Spleen (tissue), 11 donors: ENCODE data around the gene TSC22D4. TPM values are rescaled to one million over a fixed set of nuclear protein-coding genes. Genes with fewer than 3 reads are reported as not detected.

Experiments used
- DNase-seq: peaks from one replicate; pipeline ENCODE4 v3.0.0-alpha.2; 2020
- H3K27ac ChIP-seq, 8 donors: fragments of 200-600 bp; sonication (generic) in 7 of 8; 1 replicate in 4 of 8; 2 replicates in 4 of 8; pipeline versions ENCODE4 v1.5.0 to v1.8.0; 2016 to 2021; ENCODE audit warnings: inconsistent platforms in 4 of 8, mild to moderate bottlenecking in 4 of 8, moderate library complexity in 1 of 8
- H3K27me3 ChIP-seq, 7 donors: fragments of 200-600 bp; sonication (generic) in 6 of 7; replicated peaks in 1 of 7; 1 replicate in 4 of 7; 2 replicates in 3 of 7; pipeline versions ENCODE4 v1.5.0 to v1.8.0; 2016 to 2021; ENCODE audit warnings: inconsistent platforms in 3 of 7, mild to moderate bottlenecking in 1 of 7
- H3K36me3 ChIP-seq, 6 donors: fragments of 200-600 bp; sonication (generic) in 5 of 6; 1 replicate in 4 of 6; 2 replicates in 2 of 6; pipeline versions ENCODE4 v1.5.0 to v1.8.0; 2016 to 2021; ENCODE audit warnings: inconsistent platforms in 2 of 6
- H3K4me1 ChIP-seq, 6 donors: fragments of 200-600 bp; sonication (generic) in 5 of 6; 1 replicate in 3 of 6; 2 replicates in 3 of 6; pipeline versions ENCODE4 v1.5.0 to v1.8.0; 2016 to 2021; ENCODE audit warnings: inconsistent platforms in 3 of 6
- H3K4me3 ChIP-seq, 8 donors: fragments of 200-600 bp; sonication (generic) in 7 of 8; 1 replicate in 4 of 8; 2 replicates in 4 of 8; pipeline versions ENCODE4 v1.5.0 to v1.8.0; 2016 to 2021; ENCODE audit warnings: inconsistent platforms in 4 of 8, mild to moderate bottlenecking in 4 of 8, moderate library complexity in 2 of 8
- H3K9me3 ChIP-seq, 8 donors: fragments of 200-600 bp; sonication (generic) in 7 of 8; 1 replicate in 4 of 8; 2 replicates in 4 of 8; pipeline versions ENCODE4 v1.5.0 to v1.8.0; 2016 to 2021; ENCODE audit warnings: inconsistent platforms in 4 of 8
- POLR2A ChIP-seq, 3 donors: fragments of 450-650 bp; IDR thresholded peaks; one replicate each; pipeline ENCODE4 v1.5.1; 2017; ENCODE audit warnings: antibody characterized with exemption in 3 of 3, mild to moderate bottlenecking in 1 of 3
- POLR2AphosphoS5 ChIP-seq, 3 donors: sonication (generic); formaldehyde crosslinking; IDR thresholded peaks; one replicate each; pipeline ENCODE4 v1.5.1; 2017; ENCODE audit warnings: antibody characterized with exemption in 3 of 3
- WGBS, 5 donors: extraction: QIAGEN DNeasy Blood & Tissue Kit in 3 of 5; methylation state at CpG; one replicate each; pipeline versions ENCODE4 v1.1.5 to v1.1.7; 2013 to 2018; 5-methylcytosine and 5-hydroxymethylcytosine counted together
- intact Hi-C: fragments of 100-400 bp; cut with DNase I; formaldehyde crosslinking; loops from one replicate; pipeline ENCODE4 v1.15.0; 2023; ENCODE audit warnings: low total_unique reads
- polyA plus RNA-seq, 3 donors: library from polyadenylated mRNA; stranded (reverse); fragments of 200-250 nt; gene quantifications; one replicate each; pipeline ENCODE4 v1.2.1, GENCODE V29; 2013
- total RNA-seq, 7 donors: library from RNA; depleted of rRNA in 3 of 7; stranded (reverse); fragments of >200 nt in 3 of 7; fragmentation: NEBNext Ultra II Directional in 4 of 7; extraction: Animal tissue kit (Norgen Biotek cat#: 25700) in 4 of 7; gene quantifications; one replicate each; pipeline versions ENCODE4 v1.1.0 to v1.2.1, GENCODE V29; 2016 to 2021
- TF ChIP-seq, protein P1 (sequence below), 11 experiments: fragments of 200-600 bp in 7 of 11; fragments of 450-650 bp in 4 of 11; sonication (generic) in 4 of 11; IDR thresholded peaks in 8 of 11; conservative IDR thresholded peaks in 3 of 11; 1 replicate in 7 of 11; 2 replicates in 4 of 11; pipeline versions ENCODE4 v1.4.0 to v1.8.0; 2016 to 2021; ENCODE audit warnings: antibody characterized with exemption in 11 of 11, inconsistent platforms in 4 of 11, mild to moderate bottlenecking in 1 of 11
- donor health status: healthy with polysubstance abuse.
- donor health status: DM: no; HTN: no; CAD: no; lungs with moderate emphysema.
- donor health status: DM: no; HTN: no; CAD: no.
- donor health status: Bipolar disorder and iron deficiency.
- donor health status: healthy.
- donor health status: DM: no; HTN: no; CAD: no.
- donor health status: DM: yes; HTN: yes; CAD: no.

The TSC22D4 gene
- total and polyA plus RNA-seq, 10 donors, result 57.2 to 119 (median 94.8) TPM

GRCh38 chr7:100496509-100496908, 17.5 kb upstream of the TSC22D4 start:
- WGBS, 5 donors, result 77 to 88% (median 87%) methylated on average over 6 of the region's 6 CpGs
- no peak for DNase-seq
- Histone ChIP-seq H3K27ac (no peak overlapping the region), H3K27me3 (peaks cover 0 to 23% (median 0%) of the 10 kb centered on the region in 7 donors), H3K36me3 (no peaks in the 10 kb centered on the region), H3K4me3 (no peak overlapping the region), H3K4me1 (peaks cover 8 to 21% (median 14%) of the 10 kb centered on the region in 6 donors), H3K9me3 (no peaks in the 10 kb centered on the region)
- intact Hi-C loops, result no loop called here
- TF ChIP-seq POLR2A (IDR thresholded peaks at IDR 0.05), result no peak
- TF ChIP-seq, protein P1, sequence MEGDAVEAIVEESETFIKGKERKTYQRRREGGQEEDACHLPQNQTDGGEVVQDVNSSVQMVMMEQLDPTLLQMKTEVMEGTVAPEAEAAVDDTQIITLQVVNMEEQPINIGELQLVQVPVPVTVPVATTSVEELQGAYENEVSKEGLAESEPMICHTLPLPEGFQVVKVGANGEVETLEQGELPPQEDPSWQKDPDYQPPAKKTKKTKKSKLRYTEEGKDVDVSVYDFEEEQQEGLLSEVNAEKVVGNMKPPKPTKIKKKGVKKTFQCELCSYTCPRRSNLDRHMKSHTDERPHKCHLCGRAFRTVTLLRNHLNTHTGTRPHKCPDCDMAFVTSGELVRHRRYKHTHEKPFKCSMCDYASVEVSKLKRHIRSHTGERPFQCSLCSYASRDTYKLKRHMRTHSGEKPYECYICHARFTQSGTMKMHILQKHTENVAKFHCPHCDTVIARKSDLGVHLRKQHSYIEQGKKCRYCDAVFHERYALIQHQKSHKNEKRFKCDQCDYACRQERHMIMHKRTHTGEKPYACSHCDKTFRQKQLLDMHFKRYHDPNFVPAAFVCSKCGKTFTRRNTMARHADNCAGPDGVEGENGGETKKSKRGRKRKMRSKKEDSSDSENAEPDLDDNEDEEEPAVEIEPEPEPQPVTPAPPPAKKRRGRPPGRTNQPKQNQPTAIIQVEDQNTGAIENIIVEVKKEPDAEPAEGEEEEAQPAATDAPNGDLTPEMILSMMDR (IDR thresholded peaks at IDR 0.05 in 8 of 11, conservative IDR thresholded peaks at IDR 0.05 in 3 of 11), result no peak
- no peak for TF ChIP-seq POLR2AphosphoS5 (IDR thresholded peaks at IDR 0.05)

GRCh38 chr7:100493476-100494264, 14.7 kb upstream of the TSC22D4 start:
- TF ChIP-seq POLR2A (IDR thresholded peaks at IDR 0.05) (no peak), POLR2AphosphoS5 (IDR thresholded peaks at IDR 0.05) (peak in 2 of 3 donors; percentile 68)
- TF ChIP-seq, protein P1 (IDR thresholded peaks at IDR 0.05 in 8 of 11, conservative IDR thresholded peaks at IDR 0.05 in 3 of 11), result no peak
- Histone ChIP-seq H3K27me3 (peaks cover 0 to 27% (median 0%) of the 10 kb centered on the region in 7 donors), H3K9me3 (no peaks in the 10 kb centered on the region), H3K36me3 (no peaks in the 10 kb centered on the region), H3K4me1 (peaks cover 8 to 21% (median 14%) of the 10 kb centered on the region in 6 donors), H3K4me3 (peak overlapping the region; percentile 20 to 70 (median 36)), H3K27ac (peak overlapping the region in 4 of 8 donors; percentile 26 to 67 (median 48))
- intact Hi-C loops, result no loop called here
- WGBS, 5 donors, result 3 to 6% (median 4%) methylated on average over 25 to 56 of the region's 56 CpGs
- peak; percentile 89 for DNase-seq

DNA sequence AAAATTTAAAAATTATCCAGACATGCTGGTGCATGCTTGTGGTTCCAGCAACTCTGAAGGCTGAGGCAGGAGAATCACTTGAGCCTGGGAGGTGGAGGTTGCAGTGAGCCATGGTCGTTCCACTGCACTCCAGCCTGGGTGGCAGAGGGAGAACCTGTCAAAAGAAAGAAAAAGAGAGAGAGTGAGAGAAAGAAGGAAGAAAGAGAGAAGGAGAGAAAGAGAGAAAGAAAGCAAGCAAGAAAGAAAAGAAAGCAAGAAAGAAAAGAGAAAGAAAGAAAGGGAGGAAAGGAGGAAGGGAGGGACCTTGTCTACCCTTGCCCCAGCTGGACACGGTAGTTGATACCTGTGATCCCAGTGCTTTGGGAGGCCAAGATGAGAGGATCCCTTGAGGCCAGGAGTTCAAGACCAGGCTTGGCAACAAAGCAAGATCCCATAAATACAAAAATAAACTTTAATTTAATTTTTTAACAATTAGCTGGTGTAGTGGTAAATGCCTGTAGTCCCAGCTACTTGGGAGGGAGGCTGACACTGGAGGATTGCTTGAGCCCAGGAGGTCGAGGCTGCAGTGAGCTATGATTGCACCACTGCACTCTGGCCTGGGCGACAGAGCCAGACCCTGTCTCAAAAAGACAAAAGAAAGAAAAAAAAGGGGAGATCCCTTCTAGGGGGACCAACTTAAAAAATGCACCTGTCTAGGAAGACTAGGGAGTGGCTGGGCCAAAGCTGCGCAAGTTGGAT, 13.9 kb upstream of the TSC22D4 start:
- Histone ChIP-seq H3K9me3 (no peaks in the 10 kb centered on the region), H3K36me3 (no peaks in the 10 kb centered on the region), H3K27me3 (peaks cover 0 to 27% (median 0%) of the 10 kb centered on the region in 7 donors), H3K4me1 (peaks cover 8 to 21% (median 14%) of the 10 kb centered on the region in 6 donors), H3K4me3 (peak overlapping the region in 6 of 8 donors; percentile 20 to 70 (median 44)), H3K27ac (peak overlapping the region in 4 of 8 donors; percentile 26 to 67 (median 48))
- intact Hi-C loops, result no loop called here
- TF ChIP-seq POLR2AphosphoS5 (IDR thresholded peaks at IDR 0.05), result no peak
- TF ChIP-seq, protein P1 (IDR thresholded peaks at IDR 0.05 in 8 of 11, conservative IDR thresholded peaks at IDR 0.05 in 3 of 11), result no peak
- TF ChIP-seq POLR2A (IDR thresholded peaks at IDR 0.05), result no peak
- DNase-seq, result no peak
- WGBS, 5 donors, result 79 to 90% (median 85%) methylated on average over 5 of the region's 5 CpGs

- Histone ChIP-seq H3K4me1 (peaks cover 8 to 25% (median 14%) of the 10 kb centered on the region in 6 donors), H3K9me3 (no peaks in the 10 kb centered on the region), H3K27ac (no peak overlapping the region), H3K27me3 (peaks cover 0 to 27% (median 0%) of the 10 kb centered on the region in 7 donors), H3K36me3 (no peaks in the 10 kb centered on the region), H3K4me3 (no peak overlapping the region)
- intact Hi-C loops, result no loop called here
- WGBS, 5 donors, result 92 to 98% (median 97%) methylated on average over 5 of the region's 5 CpGs
- TF ChIP-seq POLR2A (IDR thresholded peaks at IDR 0.05) (no peak), POLR2AphosphoS5 (IDR thresholded peaks at IDR 0.05) (no peak)
- TF ChIP-seq, protein P1 (IDR thresholded peaks at IDR 0.05 in 8 of 11, conservative IDR thresholded peaks at IDR 0.05 in 3 of 11), result no peak
- DNase-seq, result no peak
Measured at GRCh38 chr7:100491192-100491578, 12.2 kb upstream of the TSC22D4 start.
